GM19455 (cell line): ENCODE data around the gene PRDM16.

ENCODE experiments used
- ATAC-seq: cut with Tn5 transposase; IDR thresholded peaks from one replicate; pipeline ENCODE4 v1.9.1; 2021; ENCODE audit not compliant: unreplicated experiment

Gene PRDM16

DNA sequence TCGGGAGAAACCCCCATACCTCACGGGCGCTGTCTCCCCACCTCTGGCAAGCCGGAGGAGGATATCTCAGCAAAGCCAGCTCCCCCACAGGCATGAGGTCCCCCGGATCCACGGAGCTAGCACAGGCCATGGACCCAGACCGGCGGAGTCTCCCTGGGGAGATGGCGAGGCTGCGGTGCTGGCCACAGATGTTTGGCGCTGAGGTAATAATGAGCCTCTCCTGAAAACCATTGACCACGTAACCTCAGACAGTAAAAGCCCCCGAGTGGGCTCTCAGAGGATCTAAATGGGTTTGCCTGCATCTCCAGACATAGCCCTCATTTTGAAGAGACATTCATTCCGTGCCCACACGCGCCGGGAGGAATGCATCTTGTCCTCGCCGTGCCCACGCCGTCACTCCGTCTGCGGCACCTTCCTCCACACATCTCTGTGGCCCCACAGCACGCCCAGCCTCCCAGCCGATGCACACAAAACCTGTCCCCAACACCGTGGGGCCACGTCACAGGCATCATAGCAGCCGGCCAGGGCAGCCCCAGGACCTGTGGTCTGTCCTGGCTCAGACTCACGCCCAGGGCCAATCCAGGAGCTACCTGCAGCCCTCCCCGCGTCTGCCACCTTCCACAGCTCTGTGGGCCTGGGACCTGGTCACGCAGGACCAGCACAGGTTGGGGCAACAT, 150.9 kb downstream of the PRDM16 start:
- no peak for ATAC-seq

DNA sequence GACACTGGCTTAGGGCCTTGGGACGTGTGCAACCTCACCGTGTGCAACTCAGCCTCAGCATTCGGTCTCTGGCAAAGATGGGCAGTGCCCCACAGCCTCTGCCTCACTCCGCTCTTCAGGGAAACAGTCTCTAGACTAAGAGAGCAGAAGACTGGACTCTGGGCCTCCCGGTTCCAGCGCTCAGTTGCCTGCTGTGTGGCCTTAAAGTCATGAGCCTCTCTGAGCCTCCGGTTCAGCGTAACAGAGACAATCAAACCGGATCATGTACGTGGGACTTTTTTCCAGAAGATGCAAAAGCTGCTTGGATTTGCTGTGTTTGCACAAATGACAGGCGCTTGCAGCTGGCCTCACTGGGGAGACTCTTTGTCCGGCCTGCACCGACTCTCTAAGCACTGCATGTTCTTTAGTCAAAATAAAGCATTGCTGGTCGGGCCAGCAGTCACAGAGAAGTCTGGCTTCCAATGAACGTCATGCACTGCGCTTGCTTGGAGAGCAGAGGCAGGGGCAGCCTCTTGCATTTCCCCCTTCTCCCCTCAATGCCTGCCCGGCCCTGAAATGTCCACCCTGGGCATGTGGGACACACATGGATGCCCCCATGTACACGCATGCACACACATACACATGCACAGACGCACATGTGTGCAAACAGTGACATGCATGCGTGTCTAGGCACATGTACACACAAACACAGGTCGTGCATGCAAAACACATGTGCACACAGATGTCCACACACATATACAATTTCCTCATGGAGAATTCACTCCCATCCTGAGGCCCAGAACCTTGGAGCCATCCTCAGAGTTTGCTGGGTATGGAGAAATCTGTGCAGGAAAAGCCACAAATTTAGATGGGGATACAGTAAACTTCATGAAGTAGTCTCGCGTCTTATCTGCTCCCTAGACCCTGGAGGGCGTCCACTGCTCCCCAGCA, 152.4 kb downstream of the PRDM16 start:
- ATAC-seq = no peak

DNA sequence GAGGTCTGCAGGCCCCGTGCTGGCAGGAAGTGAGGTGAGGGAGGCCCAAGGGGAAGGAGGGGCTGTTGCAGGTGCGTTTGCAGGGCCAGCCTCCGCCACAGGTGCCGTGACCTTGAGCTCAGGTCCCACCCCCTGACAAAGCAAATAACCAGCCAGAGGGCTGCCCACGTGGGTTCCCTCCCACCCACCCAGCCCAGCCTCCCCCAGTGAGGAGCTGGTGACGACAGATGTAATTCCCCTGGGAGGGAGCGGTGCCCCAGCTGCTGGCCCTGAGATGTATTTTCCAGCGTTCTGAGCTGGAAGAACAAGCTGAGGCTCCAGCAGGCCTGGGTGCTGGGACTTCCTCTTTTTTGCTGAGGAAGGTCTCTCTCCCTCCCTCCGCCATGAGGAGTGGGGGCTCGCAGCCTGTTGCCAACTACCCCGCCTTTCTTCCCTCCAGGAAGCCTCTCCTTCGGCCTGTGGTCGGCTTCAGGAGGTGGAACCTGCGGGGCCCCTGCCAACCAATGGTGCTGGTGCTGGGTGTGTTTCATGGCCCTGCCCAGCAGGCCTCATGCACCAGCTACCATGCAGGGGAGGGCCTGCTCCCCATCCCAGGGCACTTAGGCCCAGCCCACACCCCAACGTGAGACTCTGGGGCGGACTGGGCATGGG, 153.2 kb downstream of the PRDM16 start:
- no peak for ATAC-seq

DNA sequence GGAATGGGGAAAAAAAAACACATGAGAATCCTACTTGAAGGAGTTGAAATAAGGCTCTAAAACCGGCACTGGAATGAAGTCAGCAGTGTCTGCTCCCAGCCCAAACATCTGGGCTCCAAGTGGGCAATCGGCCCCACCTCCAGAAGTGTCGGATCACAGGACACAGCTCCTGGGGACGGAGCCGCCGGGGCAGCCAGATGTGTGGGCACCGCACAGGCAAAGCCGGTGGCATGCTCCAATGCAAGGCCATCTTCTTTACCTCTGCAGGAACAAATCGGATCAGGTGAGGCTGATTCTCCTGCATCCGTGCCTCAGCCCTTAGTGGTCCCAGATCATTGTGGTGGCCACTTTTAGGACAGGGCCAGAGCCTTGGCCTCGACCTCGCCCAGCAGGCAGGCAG, 156.7 kb downstream of the PRDM16 start:
- no peak for ATAC-seq

DNA sequence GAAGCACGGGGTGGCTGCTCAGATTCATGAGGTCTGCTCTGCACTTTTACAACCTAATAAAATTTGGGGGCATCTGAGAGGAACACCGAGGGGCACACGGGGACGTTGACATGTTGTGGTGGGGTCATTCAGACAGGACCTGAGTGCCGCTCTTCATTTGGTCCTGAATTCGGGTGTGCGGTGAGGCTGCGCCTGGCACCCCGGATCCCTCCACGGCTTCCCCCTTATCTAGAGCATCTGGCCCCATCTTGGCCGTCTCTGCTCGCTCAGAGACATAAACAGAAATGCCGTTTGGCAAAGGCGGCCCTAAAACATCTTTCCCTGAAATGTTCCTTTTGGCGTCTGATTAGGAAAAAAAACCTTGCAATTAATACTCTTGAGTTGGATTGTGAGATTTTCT, 157.2 kb downstream of the PRDM16 start:
- ATAC-seq = no peak

DNA sequence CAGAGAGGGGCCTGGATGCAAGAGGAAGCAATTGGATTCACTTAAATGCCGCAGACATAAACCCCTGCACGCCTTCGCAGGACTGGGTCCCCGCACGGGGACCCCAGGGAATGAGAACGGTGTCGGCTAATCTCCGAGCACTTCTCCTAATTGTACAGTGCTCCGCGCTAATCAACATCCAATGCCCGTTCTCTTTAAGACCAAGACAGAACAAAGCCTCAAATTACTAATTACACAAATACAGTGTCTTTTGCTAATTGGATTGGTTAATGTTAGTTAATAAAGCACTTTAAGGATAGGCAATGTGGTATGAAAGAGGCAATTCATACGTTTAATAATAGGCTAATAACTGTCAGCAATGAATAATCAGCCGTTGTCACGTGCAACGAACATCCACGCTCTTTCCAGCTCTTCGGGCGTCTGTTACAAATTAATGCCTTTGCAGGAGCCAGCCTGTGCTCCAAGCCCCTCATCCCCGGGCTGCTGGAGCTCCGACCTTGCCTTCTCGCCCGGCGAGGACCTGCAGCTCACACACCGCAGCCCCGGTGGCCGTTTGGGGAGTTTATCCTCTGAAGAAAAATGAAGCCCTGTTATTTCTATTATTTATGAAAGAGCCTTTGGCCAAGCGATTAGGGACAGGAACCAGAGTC, 157.8 kb downstream of the PRDM16 start:
- no peak for ATAC-seq

DNA sequence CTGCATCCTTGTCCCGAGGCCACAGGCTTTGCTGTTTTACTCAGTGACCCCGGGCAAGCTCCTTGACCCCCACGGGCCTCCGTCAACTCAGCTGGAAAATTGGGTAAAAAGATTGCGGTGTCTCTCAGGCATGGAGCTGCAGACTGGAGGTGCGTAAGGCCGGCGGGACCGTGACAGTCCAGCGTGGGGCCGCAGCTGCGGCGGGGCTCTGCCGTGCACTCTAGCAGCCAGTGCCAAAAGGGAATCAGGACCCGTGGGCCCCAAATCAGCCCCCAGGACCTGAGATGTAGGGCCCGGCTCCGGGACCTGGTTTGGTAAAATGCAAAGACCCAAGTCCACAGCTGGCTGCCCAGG, 158.3 kb downstream of the PRDM16 start:
- no peak for ATAC-seq

DNA sequence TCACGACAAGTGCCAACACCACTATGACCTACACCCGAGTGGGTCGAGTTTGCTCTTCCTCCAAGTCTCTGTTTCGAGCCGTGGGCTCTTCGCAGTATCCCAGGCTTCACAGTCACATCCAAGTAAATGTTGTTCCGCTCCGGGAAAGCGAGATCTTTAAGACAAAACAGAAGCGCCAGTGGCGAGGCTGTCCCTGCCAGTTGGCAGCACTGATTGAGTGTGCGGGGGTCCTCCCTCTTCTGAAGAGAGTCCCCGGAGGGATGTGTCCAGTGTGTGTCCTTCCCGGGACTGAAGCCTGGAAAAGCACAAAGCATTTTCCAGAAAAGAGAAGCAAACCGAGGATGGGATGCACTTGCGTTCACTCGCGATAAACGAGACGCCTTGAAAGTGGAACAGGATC, 158.9 kb downstream of the PRDM16 start:
- no peak for ATAC-seq

DNA sequence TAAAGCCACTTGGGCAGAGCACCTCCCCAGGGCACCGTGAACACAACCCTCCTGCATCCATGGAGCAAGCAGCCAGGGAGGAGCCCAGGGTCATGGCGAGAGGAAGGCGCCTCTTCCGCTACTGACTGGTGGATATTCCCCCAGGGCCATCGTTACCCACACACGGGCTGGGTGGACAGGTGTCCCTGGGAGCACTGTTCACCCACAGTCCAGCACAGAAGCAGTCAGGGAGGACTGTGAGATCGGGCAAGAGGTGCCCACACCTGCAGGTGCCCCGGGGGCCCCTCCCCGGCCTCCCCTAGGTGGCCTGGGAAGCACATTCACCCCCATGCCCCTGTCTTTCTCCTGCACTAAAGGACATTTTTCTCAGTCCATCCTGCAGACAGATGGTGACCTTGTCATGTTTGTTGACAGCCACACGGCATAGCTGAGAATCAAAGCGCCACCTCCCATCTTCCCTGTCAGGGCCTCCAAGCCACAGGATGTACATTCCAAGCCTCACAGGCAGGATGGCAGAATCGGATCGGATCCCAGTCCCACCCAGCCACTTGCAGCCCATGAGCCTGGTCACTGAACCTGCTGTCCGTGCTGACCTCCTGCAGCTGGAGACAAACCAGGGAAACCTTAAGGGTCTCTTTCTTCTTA, 160.2 kb downstream of the PRDM16 start:
- ATAC-seq = no peak

DNA sequence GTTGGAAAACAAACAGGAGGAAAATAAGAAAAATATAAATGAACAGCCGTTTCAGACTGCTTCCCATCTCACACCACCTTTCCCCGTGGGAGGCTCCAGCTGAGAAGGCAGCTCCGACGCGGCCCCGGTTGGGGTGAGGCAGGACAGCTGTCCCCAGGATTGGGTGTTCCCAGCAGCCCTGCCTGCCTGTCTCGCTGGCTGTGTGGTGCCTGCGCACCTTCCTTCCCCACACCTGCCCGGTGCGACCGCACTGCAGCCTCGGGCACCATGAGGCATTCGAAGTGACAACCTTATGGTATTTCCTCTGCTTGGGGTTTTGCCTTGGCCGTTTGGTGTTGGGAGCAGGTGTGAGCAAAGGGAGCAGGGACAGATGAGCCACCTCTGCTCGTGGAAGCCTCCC, 161.6 kb downstream of the PRDM16 start:
- ATAC-seq = no peak

DNA sequence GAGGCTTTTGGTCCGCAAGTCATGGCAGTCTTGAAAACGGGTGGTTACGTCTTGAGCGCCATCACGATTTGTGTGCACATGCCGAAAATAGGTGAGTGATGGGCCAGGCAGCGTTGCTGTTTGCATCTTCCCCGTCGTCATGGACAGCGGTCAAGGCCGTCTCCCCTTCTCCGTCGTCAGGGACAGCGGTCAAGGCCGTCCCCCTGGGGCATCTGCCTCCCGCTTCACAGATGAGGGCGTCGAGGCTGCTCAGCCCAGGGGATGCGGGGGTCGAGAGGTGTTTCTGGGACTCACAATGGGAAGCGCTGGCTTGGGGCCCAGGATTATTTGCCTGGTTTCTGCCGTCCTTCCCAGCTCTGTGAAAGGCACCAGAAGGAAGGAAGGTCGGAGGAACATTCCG, 162.2 kb downstream of the PRDM16 start:
- no peak for ATAC-seq

DNA sequence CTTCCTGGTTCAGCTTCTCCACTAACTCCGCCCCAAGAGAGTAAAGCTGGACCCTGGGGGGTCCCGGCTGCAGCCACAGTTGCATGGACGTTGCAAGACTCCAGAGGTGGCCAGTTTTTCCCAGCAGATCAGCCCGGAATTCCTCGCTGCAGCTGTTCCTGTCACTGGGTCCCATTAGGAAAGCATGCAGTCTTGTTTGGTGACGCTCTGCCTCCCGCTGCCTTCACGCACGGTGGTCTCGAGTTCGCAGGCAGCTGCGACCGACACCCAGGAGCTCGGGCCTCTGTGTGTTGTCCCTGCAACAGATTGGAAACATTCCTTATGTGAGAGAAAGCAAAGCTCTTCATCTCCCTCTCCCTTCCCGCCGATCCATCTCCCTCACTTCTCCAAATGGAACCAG, 162.8 kb downstream of the PRDM16 start:
- ATAC-seq = no peak

DNA sequence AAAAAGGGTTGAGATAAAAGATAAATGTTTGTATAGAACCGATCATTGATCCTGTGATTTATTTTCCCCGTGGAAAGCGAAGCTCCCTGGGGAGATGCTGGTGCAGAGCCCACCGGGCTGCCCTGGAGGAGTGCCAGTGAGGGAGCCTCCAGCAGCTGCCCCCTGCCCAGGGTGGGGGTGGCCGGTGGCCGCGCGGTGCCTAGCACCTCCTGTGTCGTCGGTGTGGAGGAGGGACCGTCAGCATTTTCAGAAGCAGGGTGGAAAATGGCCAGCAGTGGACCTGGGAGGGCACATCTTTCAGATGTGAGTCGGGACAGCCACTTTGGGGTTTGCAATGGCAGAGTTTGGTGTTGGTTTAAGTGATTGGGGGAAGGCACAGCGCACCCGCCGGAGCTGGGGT, 164.0 kb downstream of the PRDM16 start:
- no peak for ATAC-seq

DNA sequence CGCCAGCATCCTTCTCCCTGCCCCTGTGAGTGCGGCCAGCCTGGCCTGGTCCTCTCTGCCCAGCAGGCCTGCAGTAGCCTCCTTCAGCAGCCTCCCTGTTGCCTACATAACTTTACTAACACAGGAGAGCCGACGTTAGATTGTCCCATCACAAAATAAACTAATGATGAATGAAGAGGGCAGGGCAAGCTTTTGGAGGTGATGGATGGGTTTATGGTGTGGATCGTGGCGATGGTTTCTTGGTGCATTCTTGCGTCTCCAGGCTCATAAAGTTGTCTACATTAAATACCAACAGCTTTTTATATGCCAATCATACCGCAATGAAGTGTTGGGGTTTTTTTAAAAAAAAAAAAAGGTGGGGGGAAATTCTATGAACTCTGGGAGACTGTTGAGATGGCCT, 164.5 kb downstream of the PRDM16 start:
- ATAC-seq = no peak

DNA sequence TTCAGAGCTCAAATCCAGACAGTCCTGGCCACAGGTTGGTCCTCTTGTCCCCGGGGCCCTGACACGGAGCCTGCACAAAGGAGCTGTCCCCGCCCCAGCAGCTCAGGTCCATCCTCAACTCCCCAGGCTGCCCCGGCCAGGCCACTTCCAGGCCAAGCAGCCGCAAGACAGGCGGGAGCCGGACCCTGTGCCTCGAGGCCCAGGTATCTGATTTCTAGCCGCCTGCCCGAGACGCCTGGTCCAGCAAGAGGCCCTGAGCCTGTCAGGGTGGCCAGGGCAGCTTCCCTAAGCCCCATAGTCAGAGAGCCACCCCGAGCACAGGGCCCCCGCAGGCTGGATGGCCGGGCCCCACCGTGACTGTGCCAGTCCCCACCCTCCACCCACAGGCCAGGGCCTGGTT, 165.3 kb downstream of the PRDM16 start:
- ATAC-seq = no peak

DNA sequence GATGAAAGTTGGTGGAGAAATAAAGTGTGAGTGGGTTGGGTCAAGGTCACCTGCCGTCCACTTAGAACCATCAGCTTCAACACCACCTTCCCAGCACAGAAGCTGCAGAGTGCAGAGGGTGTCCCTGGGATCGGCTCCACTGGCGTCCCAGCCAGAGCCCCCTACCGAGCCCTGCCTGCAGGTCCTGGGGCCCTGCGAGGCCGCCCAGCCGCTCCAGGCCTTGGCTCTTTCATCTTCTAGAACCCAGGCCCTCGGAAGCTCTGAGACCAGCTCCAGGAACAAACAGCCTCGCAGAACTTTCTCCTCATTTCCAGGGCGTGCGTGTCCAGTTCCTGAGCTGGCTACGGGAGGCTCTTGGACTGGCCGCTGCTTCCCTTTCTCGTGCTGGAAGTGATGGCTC, 166.0 kb downstream of the PRDM16 start:
- ATAC-seq = no peak

DNA sequence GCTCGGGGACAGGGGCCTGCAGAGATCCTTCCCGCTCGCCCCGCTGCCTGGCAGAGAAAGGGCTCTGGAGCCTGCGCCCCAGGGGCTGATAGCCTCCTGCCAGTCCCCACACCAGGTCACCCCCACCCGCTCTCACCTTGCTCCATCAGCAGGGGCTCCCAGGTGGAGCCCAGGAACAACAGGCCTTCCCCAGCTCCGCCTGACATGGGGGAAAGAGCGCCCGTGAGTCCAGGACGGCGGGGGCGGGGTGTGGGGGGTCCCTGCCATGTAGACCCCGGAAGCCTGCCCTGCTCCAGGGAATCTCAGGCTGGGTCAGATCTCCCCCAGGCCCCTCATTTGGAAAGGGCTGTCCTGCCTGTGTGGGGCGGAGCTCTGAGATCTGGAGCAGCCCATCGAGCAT, 166.5 kb downstream of the PRDM16 start:
- no peak for ATAC-seq

DNA sequence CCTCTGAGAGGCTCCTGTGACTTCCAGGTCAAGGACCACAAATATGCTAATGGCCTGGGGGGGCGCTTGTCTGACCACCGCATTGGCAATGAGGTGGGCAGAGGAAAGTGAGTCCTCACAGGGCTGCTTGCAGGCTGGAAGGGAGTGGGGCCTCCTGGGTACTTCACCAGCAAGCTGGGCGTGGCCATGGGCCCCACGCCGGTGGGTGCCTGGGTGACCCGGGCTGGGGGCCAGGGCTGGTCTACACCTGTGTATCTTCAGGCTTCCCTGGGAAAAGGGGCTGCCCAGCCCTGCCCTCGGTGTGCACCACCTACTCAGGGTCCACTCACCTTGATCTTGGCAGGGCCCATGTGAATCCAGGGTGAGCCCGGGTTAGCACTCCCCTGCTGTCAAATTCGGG, 167.4 kb downstream of the PRDM16 start:
- ATAC-seq = no peak

DNA sequence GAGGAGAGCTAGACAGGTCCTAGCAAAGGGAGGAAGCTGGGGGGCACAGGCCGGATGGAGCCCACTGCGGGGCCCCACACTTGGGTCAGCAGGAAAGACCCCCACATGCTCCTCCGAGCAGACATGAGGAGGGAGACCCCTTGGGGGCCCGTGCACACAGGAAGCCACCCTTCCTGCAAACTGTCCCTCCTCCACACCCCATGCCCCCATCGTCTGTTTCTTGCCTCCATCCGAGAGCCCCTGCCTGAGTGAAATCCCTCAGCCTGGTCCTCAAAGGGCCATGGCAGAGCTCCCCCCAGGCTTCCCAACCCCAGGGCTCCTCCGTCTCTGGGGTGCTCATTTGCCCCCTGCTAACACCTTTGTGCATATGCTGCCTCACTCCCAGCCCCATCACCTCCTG, 168.0 kb downstream of the PRDM16 start:
- ATAC-seq = no peak

DNA sequence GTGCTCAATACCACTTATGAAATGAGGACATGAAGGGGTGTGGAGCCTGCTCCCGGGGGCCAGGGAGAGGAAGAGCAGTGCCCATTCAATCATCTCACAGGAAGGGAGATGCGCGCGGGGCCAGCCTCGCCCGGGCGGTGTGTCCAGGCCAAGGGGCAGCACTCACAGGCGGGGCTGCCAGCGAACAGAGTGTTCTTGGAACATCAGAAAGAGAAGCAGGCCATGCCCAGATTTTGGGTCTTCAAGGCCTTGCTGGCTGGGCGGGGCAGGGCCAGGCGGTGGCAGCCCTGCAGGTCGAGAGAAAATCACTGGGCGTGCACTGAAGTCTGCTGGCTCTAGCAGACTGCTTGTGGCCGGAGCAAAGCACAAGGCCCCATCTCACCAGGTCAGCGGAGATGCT, 168.6 kb downstream of the PRDM16 start:
- ATAC-seq = no peak
